DLD1 (cell line): ENCODE measurements around the gene CD320.
"Not testable (repeated sequence)": the region's sequence is repeated elsewhere in the genome, so short reads cannot be mapped to it uniquely, and the experiment has no call there.

Source experiments
- in situ Hi-C: cut with HindIII; loops from 2 replicates; pipeline ENCODE4 v1.10.0; 2017; ENCODE audit warnings: low sequenced_read_pairs

Gene CD320

GRCh38 chr19:8310342-8311055, 2.3 kb upstream of the CD320 start:
- in situ Hi-C loops: no loop called here

GRCh38 chr19:8308891-8309291, 733 bp upstream of the CD320 start:
- in situ Hi-C loops: no loop called here

DNA sequence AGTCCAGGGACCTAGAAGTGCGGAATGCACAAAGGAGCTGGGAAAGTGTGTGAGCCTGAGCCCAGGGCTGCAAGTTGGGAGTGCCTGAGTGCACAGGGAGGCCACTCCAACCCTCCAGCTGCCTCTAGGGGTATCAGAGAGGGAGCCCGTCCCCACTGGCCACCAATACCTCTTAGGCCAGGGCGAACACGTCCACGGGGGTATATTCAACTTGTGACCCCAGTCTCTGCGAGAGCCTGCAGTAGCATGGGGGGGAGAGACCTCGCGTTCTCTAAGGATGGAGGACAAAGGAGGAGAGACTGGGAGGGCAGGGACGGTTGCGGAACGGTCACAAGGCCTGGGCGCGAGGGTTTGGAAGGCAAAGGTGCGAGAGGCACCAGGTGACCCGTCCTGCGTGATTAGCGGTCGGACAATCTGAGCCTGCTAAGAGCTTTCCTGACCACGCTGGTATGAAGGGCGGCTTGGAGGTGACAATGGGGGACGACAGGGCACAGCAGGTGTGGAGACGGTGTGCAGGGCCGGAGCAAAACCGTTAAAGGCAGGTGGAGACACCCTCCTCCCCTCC, 676 bp downstream of the CD320 start:
- in situ Hi-C loops: no loop called here

DNA sequence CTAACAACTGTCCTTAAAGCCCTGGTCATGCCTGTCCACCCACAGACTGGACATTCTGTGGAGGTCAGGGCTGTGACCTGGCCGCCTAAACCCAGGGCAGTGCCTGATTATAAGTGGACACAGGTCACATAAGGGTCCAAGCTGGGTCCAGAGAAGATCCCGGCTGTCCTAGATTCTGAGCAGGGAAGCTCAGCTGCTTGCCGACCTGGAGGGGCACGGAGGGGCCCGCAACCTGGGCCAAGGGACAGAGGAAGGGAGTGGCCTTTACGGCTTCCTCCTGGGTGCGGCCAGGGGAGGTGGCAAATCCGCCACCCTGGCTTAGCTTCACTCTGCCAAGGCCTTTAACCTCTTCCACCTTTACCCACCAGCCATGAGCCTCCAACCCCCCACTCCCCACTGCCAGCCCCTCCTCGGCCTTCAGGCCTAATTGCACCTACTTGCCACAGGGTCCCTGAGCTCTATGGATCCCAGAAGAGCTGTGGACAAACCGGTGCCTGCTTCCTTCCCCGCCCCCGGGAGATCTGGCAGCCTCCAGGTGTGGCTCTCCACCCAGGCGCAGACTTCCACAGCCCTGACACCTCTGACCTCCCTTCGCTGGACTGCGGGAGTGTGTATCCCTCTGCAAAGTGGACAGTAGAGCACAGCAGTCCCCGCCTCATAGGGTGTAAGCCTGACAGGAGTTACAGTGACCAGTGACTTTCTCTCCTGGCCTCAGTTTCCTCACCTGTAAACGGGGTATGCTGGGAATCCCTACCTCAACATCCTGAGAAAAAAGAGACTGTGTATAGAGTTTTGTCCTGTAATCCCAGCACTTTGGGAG, 1.7 kb downstream of the CD320 start:
- in situ Hi-C loops: no loop called here

DNA sequence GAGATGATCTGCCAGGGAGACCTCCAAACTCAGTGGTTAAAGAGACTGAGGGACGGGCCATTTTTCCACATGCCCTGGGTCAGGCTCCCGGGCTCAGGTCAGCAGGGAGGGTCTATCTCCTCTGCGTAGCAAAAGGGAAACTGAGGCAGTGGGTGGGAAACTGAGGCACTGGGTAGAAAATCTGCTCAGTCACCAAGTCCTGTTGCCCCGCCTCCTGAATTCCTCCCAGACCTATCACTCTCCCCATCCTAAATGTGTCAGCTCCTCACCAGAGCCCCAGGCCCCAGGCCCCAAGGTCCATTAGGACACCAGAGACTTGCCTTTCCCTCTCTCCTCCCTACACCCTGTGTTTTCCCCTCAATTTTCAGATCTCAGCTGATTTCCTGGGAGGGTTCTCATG, 2.4 kb downstream of the CD320 start:
- in situ Hi-C loops: no loop called here

- in situ Hi-C loops: no loop called here
Observed at GRCh38 chr19:8304841-8305621, 3.1 kb downstream of the CD320 start.

DNA sequence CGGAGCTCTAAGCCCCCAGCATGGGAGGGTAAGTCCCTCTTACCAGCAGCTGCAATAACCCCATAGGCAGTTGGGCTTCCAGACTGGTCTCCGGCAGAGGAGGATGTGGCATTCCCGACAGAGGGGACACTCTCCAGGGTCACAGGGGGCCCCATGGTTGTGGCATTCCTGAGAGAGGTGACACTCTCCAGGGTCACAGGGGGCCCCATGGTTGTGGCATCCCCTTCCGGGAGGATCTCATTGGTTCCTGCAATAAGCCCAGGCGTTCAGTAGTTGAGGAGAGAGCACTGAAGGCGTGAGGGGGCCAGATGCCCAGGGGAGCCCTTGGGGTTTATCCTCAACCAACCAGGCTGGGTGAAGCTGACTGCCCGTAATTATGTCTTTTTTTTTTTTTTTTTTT, 5.4 kb downstream of the CD320 start:
- in situ Hi-C loops: no loop called here

DNA sequence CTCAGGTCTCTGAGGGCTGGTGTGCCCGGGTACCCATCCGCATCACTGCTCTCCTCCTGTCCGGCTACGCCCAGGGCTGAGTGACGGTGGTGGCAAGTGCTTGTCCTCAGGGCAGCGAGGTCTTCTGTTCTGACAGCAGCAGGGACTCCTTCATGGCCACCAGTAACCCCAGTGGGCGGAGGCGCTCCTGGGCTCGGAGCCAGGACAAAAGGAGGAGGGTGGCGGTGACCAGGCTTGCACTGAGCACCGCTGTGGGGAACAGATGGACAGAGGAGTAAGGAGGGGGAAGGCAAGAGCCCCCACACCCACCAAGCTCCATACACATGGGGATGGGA, 5.8 kb downstream of the CD320 start:
- in situ Hi-C loops: no loop called here

- in situ Hi-C loops: not testable (repeated sequence)
Observed at GRCh38 chr19:8291337-8291736, 16.8 kb downstream of the CD320 start.

DNA sequence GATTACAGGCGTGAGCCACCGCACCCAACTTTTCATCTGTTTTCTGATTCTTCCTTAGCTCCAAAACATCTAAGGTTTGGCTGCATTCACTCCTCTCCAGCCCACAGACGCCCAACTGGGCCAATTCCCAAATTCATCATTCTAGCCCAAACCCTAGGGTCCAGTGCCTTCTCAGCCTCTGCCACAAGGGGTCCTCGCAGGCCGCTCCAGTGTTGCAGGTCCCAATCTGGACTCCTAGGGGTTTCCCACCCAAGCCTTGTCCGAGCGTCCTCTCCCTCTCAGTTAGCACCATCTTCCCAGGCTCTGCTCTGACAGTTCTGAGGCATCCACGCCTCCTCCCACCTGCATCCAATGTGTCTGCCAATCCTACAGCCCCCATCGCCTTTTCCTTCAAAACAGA, 31.6 kb downstream of the CD320 start:
- in situ Hi-C loops: not testable (repeated sequence)

GRCh38 chr19:8269724-8270123, 38.4 kb downstream of the CD320 start:
- in situ Hi-C loops: no loop called here

DNA sequence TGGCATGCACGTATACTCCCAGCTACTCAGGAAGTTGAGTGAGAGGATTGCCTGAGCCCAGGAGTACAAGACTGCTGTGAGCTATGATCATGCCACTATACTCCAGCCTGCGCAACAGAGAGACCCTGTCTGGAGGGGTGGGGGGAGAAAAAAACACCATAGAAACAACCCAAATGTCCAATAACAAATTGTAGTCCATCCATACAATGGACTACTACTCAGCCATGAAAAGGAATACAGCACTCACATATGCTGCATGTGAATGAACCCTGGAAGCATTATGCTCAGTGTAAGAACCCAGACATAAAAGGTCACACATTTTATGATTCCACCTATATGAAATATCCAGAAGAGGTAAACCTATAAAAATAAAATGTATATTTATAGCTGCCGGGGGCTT, 42.3 kb downstream of the CD320 start:
- in situ Hi-C loops: no loop called here

GRCh38 chr19:8264248-8264647, 43.9 kb downstream of the CD320 start:
- in situ Hi-C loops: not testable (repeated sequence)

DNA sequence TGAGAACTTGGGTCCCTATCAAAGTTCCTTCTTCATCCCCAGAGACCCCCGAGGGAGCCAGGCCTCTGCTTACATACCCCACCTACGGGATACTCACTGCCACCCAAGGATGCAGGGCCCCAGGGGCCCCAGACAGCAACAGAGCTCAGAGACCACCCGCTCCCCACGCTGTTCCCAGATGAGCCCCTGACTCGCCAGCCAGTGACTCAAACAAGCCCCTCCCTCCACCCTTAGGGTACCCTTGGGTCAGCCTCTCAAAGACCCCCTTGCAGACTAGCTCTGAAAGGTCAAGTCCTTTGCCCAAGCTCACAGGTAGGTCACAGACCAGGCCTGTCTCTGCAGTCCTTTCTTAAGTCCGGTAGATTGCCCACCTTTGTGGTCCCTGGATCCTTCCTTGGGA, 45.7 kb downstream of the CD320 start:
- in situ Hi-C loops: no loop called here

DNA sequence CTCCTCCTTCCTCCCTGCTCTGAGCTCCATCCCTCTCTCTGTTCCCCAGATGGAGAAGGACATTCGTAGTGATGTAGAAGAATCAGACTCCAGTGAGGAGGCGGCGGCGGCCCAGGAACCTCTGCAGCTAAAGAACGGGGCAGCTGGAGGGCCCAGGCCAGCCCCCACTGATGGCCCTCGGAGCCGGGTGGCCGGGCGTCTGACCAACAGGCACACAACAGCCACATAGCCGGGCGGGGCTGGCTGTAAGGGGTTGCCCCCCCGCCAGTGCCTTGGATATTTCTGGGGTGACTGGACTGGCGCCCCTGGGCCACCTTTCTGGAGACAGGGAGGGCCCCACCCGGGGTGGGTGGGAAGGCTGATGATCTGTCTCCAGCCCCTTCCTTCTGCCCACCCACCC, 46.3 kb downstream of the CD320 start:
- in situ Hi-C loops: no loop called here

GRCh38 chr19:8261347-8261746, 46.8 kb downstream of the CD320 start:
- in situ Hi-C loops: no loop called here

- in situ Hi-C loops: no loop called here
Observed at GRCh38 chr19:8259922-8260247, 48.3 kb downstream of the CD320 start.

DNA sequence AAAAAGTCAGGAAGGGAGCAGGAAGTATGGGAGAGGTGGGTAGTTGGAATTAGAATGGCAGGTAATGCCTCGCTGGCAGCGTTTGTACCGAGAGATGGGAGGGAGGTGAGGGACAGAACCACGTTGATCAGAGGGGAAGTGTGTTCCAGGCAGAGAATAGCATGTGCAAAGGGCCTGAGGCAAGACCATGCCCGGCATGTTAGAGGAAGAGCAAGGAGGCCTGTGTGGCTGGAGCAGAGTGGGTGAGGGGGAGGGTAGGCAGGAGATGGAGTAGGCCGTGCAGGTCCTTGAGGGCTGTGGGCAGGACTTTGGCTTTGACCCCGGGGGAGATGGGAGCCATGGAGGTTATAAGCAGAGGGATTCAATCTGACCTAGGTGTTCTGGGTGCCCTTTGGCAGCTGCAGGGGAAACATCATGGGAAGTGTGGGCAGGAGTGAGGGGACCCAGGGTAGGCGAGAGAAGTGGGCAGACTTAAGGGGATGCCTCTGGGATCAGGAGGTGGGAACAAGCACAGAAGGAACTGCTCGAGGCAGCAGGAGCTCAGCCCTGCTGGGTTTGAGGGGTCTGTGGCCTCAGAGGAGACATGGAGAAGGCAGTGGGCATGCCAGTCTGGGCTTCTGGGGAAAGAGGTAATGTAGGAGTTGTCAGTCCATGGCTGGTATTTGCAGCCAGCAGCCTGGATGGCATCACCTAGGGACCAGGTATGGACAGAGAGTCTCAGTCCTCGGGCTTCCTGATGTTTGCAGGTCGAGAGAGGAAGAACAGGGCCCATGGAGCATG, 48.8 kb downstream of the CD320 start:
- in situ Hi-C loops: no loop called here

DNA sequence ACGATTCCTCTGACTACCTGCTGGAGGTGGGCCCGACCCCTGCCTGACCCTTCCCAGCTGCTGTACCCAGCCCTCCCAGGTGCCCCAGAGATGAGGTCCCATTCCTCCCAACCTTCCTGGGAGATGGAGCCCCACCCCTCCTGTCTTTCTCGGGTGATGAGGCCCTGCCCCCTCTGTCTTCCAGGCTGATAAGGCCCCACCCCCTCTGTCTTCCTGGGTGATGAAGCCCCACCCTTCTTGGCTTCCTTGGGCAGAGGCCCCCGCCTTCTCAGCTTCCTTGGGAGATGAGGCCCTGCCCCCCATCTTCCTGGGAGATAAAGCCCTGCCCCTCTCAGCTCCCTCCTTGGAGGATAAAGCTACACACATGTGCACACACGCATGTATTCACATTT, 51.1 kb downstream of the CD320 start:
- in situ Hi-C loops: no loop called here

GRCh38 chr19:8256276-8257051, 51.7 kb downstream of the CD320 start:
- in situ Hi-C loops: no loop called here
